ENCODE data around the gene FHAD1.
A peak's percentile ranks its signal among the peaks of the same experiment; 100 is the strongest.

FHAD1 gene

DNA sequence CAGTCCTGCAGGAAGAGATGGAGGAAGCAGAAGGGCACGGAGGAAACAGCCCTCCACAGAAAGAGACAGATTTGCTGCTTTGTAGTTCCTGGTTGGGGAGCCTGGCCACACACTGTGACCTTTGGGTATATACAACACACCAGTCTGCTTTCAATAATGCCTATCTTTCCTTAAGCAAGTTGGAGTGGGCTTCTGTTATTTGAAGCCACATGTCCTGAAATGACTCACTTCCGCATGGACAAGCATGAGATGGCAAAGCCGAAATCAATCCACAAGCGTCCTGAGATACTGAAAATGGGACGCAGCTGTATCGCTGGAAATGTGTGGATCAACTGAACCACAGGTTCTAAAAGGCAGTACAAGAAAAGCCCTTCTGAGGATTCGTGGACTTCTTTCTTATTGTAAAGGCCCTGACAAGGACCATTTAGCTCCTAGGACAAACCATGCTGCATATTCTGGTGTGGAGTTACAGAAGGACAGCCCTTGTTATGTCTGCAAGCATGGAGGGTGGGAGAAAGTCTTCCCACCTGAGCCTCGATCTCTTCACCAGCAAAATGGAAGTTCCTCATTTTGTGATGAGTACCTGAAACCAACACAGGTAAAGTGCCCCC lies 22.7 kb upstream of the FHAD1 start:
- Mint-ChIP-seq H3K4me1 (ENCODE audit: low read depth in 2 of 2) (peaks cover 0 to 2% of the 10 kb centered on the region in 2 donors), H3K27ac (peak overlapping the region in 1 of 2 donors; percentile 71), H3K27me3 (peaks cover 0 to 43% of the 10 kb centered on the region in 2 donors), H3K36me3 (ENCODE audit: insufficient read depth) (no peaks in the 10 kb centered on the region), H3K9me3 (no peaks in the 10 kb centered on the region), H3K4me3 (no peak overlapping the region)
- DNase-seq = no peak
- ATAC-seq (replicated peaks) = no peak

DNA sequence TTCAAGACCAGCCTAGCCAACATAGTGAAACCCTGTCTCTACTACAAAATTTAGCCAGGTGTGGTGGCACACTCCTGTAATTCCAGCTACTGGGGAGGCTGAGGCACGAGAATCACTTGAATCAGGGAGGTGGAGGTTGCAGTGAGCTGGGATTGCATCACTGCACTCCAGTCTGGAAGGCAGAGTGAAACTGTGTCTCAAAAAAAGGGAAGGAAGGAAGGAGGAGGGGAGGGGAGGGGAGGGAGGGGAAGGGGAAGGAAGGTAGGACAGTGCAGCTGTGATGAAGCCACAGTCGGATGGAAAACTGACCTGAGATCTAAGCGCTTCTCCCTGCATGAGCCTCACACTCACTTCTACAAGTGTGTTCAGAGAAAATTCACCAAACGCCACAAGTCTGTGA lies 22.0 kb upstream of the FHAD1 start:
- Mint-ChIP-seq H3K4me3 (no peak overlapping the region), H3K27ac (peak overlapping the region in 1 of 2 donors; percentile 71), H3K36me3 (ENCODE audit: insufficient read depth) (no peaks in the 10 kb centered on the region), H3K9me3 (no peaks in the 10 kb centered on the region), H3K27me3 (peaks cover 0 to 43% of the 10 kb centered on the region in 2 donors), H3K4me1 (ENCODE audit: low read depth in 2 of 2) (peaks cover 0 to 2% of the 10 kb centered on the region in 2 donors)
- ATAC-seq (replicated peaks) (no peak), DNase-seq (no peak)

- Mint-ChIP-seq H3K9me3 (no peaks in the 10 kb centered on the region), H3K27ac (no peak overlapping the region), H3K36me3 (ENCODE audit: insufficient read depth) (no peaks in the 10 kb centered on the region), H3K4me1 (ENCODE audit: low read depth in 2 of 2) (peaks cover 0 to 2% of the 10 kb centered on the region in 2 donors), H3K27me3 (peaks cover 0 to 43% of the 10 kb centered on the region in 2 donors), H3K4me3 (no peak overlapping the region)
- ATAC-seq (replicated peaks) = no peak
- no peak for DNase-seq
These were observed 21.6 kb upstream of the FHAD1 start for GRCh38 chr1:15225461-15225860.

- peaks cover 0 to 6% of the 10 kb centered on the region in 2 donors for H3K4me1 Mint-ChIP-seq (ENCODE audit: low read depth in 2 of 2)
- ATAC-seq (replicated peaks) (no peak), DNase-seq (no peak)
- no peaks in the 10 kb centered on the region for H3K9me3 Mint-ChIP-seq
- H3K27ac Mint-ChIP-seq = peak overlapping the region in 1 of 2 donors; percentile 35
- H3K27me3 Mint-ChIP-seq = peaks cover 0 to 33% of the 10 kb centered on the region in 2 donors
- no peaks in the 10 kb centered on the region for H3K36me3 Mint-ChIP-seq (ENCODE audit: insufficient read depth)
- H3K4me3 Mint-ChIP-seq = no peak overlapping the region
These were observed 20.4 kb upstream of the FHAD1 start for GRCh38 chr1:15226388-15227255.

DNA sequence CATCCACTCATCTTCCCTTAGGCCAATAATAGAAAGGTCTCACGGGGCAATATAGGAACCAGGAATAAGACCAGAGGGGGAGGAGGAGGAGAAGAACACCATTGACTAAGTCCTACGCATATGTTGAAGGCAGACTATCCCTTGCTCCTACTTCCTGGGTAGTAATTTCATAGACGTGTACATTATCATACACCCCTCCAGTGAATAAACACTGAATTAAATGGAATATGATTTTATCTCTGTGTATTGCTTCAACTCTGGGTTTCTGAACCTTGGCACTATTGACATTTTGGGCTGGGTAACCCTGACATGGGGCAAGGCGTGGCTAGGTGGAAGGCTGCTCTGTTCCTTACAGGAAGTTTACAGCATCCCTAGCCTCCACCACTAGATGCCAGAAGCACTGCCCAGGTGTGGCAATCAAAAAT lies 17.3 kb upstream of the FHAD1 start:
- Mint-ChIP-seq H3K27ac (no peak overlapping the region), H3K4me1 (ENCODE audit: low read depth in 2 of 2) (peaks cover 0 to 5% of the 10 kb centered on the region in 2 donors), H3K27me3 (peaks cover 0 to 9% of the 10 kb centered on the region in 2 donors), H3K9me3 (no peaks in the 10 kb centered on the region), H3K4me3 (no peak overlapping the region), H3K36me3 (ENCODE audit: insufficient read depth) (no peaks in the 10 kb centered on the region)
- ATAC-seq (replicated peaks) (no peak), DNase-seq (no peak)

DNA sequence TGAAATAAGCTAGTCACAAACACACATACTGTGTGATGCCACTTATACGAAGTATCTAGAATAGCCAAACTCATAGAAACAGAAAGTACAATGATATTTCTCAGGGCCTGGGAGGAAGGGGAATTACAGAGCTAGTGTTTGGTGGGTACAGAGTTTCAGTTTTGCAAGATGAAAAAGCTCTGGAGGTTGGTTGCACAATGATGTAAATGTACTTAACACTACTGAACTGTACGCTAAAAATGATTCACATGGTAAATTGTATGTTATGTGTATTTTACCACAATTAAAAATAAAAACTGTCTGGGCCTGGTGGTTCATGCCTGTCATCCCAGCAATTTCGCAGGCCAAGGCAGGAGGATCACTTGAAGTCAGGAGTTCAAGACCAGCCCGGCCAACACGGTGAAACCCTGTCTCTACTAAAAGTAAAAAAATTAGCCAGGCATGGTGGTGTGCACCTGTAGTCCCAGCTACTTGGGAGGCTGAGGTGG lies 15.3 kb upstream of the FHAD1 start:
- Mint-ChIP-seq H3K27ac (peak overlapping the region in 1 of 2 donors; percentile 41), H3K9me3 (no peaks in the 10 kb centered on the region), H3K4me1 (ENCODE audit: low read depth in 2 of 2) (peaks cover 0 to 5% of the 10 kb centered on the region in 2 donors), H3K27me3 (peaks cover under 1 to 28% of the 10 kb centered on the region in 2 donors), H3K4me3 (no peak overlapping the region), H3K36me3 (ENCODE audit: insufficient read depth) (no peaks in the 10 kb centered on the region)
- DNase-seq = no peak
- ATAC-seq (replicated peaks) = peak; percentile 40

GRCh38 chr1:15233689-15234088 lies 13.3 kb upstream of the FHAD1 start:
- Mint-ChIP-seq H3K27ac (no peak overlapping the region), H3K36me3 (ENCODE audit: insufficient read depth) (no peaks in the 10 kb centered on the region), H3K9me3 (no peaks in the 10 kb centered on the region), H3K4me1 (ENCODE audit: low read depth in 2 of 2) (peaks cover 0 to 5% of the 10 kb centered on the region in 2 donors), H3K4me3 (no peak overlapping the region), H3K27me3 (peaks cover 11 to 40% of the 10 kb centered on the region in 2 donors)
- ATAC-seq (replicated peaks) (no peak), DNase-seq (no peak)

DNA sequence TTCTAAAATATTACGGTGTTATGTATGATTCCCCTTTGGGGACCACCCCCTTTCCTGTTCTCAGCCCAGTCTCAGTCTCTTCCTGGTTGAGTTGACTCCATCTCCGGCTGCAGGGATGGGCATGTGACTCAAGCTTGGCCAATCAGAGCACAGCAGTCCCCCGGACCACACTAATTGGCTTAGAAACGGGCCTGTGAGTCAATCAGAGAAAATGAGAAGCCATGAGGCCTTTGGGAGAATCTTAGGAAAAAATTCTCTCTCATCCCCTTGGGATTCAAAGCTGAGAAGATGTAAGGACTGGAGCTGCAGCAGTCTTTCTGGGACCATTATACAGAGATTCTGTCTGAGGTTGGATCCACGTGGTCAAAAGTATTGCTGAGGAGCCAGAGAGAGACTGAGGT lies 10.7 kb upstream of the FHAD1 start:
- DNase-seq = no peak
- Mint-ChIP-seq H3K36me3 (ENCODE audit: insufficient read depth) (no peaks in the 10 kb centered on the region), H3K9me3 (no peaks in the 10 kb centered on the region), H3K27me3 (peaks cover 11 to 46% of the 10 kb centered on the region in 2 donors), H3K27ac (no peak overlapping the region), H3K4me3 (no peak overlapping the region), H3K4me1 (ENCODE audit: low read depth in 2 of 2) (peaks cover 0 to 3% of the 10 kb centered on the region in 2 donors)
- no peak for ATAC-seq (replicated peaks)

GRCh38 chr1:15236746-15237145 lies 10.3 kb upstream of the FHAD1 start:
- Mint-ChIP-seq H3K27me3 (peaks cover 11 to 46% of the 10 kb centered on the region in 2 donors), H3K4me1 (ENCODE audit: low read depth in 2 of 2) (no peaks in the 10 kb centered on the region), H3K27ac (no peak overlapping the region), H3K4me3 (no peak overlapping the region), H3K36me3 (ENCODE audit: insufficient read depth) (no peaks in the 10 kb centered on the region), H3K9me3 (no peaks in the 10 kb centered on the region)
- ATAC-seq (replicated peaks) (no peak), DNase-seq (no peak)

- H3K9me3 Mint-ChIP-seq = no peaks in the 10 kb centered on the region
- H3K4me1 Mint-ChIP-seq (ENCODE audit: low read depth in 2 of 2) = no peaks in the 10 kb centered on the region
- ATAC-seq (replicated peaks) (no peak), DNase-seq (no peak)
- H3K27me3 Mint-ChIP-seq = peaks cover 11 to 46% of the 10 kb centered on the region in 2 donors
- no peak overlapping the region for H3K27ac Mint-ChIP-seq
- H3K36me3 Mint-ChIP-seq (ENCODE audit: insufficient read depth) = no peaks in the 10 kb centered on the region
- H3K4me3 Mint-ChIP-seq = no peak overlapping the region
These were observed 8.2 kb upstream of the FHAD1 start for GRCh38 chr1:15238789-15239188.

- peaks cover under 1 to 27% of the 10 kb centered on the region in 2 donors for H3K27me3 Mint-ChIP-seq
These were observed 4.3 kb upstream of the FHAD1 start for GRCh38 chr1:15242766-15243165.

DNA sequence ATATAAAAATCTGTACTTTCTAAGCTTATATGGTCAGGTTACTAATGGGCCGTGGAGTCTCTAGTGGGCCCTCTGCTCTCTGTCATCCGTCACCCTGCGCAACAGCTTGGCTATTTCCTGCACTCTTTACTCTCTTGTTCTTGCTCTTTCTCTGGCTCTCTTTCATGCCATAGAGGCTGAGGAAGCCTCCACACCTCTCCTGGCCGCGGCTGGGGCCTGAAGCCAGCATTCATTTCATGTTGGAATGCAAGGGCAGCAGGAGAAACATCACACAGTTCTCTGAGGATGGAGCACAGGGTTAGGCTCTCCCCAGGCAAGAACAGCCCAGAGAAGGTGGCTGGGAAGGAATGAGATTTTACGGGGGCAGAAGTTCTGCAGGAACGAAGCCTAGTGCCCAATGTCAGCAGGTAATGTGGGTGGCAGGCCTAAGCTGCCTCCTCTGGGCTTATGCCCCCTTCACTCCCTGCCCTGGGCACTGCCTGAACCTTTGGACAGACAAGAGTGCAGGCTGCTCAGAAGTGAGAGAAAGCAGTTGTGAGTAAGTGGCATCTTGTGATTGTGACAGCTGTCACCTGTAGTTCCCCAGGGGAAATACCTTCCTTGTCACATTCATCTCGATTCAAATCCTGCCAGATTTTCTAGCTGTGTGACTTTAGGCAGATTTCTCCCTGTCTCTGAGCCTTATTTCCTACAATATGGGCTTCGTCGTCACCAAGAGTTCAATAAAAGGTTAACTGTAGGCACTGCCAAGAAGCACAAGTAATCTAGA lies 3.6 kb upstream of the FHAD1 start:
- peaks cover 6% of the 10 kb centered on the region for H3K36me3 Mint-ChIP-seq (ENCODE audit: insufficient read depth)
- H3K27ac Mint-ChIP-seq = no peak overlapping the region
- DNase-seq = no peak
- no peaks in the 10 kb centered on the region for H3K9me3 Mint-ChIP-seq
- H3K4me1 Mint-ChIP-seq (ENCODE audit: low read depth in 2 of 2) = peaks cover 12 to 19% of the 10 kb centered on the region in 2 donors
- peaks cover 0 to 23% of the 10 kb centered on the region in 2 donors for H3K27me3 Mint-ChIP-seq
- no peak for ATAC-seq (replicated peaks)
- no peak overlapping the region for H3K4me3 Mint-ChIP-seq

More at GRCh38 chr1:15242766-15243165, 4.3 kb upstream of the FHAD1 start:
- peaks cover 6 to 13% of the 10 kb centered on the region in 2 donors for H3K4me1 Mint-ChIP-seq (ENCODE audit: low read depth in 2 of 2)
- no peaks in the 10 kb centered on the region for H3K9me3 Mint-ChIP-seq
- DNase-seq = no peak
- no peak overlapping the region for H3K27ac Mint-ChIP-seq
- ATAC-seq (replicated peaks) = no peak
- peaks cover 6% of the 10 kb centered on the region for H3K36me3 Mint-ChIP-seq (ENCODE audit: insufficient read depth)
- no peak overlapping the region for H3K4me3 Mint-ChIP-seq

GRCh38 chr1:15244813-15245212 lies 2.2 kb upstream of the FHAD1 start:
- Mint-ChIP-seq H3K4me3 (peak overlapping the region in 1 of 2 donors; percentile 13), H3K4me1 (ENCODE audit: low read depth in 2 of 2) (peaks cover 20 to 26% of the 10 kb centered on the region in 2 donors), H3K9me3 (no peaks in the 10 kb centered on the region), H3K27me3 (peaks cover 0 to 15% of the 10 kb centered on the region in 2 donors), H3K27ac (no peak overlapping the region), H3K36me3 (ENCODE audit: insufficient read depth) (peaks cover 14% of the 10 kb centered on the region)
- DNase-seq (no peak), ATAC-seq (replicated peaks) (no peak)

All from effector memory CD8-positive, alpha-beta T cell (primary cell).